PFSK-1 (cell line): ENCODE measurements around the gene NFIA.

ENCODE experiments used
- FOXP2 ChIP-seq: optimal IDR thresholded peaks from 2 replicates; pipeline ENCODE3; 2011; ENCODE audit warnings: borderline replicate concordance, control low read depth, inconsistent platforms; ENCODE audit not compliant: insufficient read depth; ENCODE audit errors: extremely low read length, extremely low read depth
- POLR2AphosphoS5 ChIP-seq: IDR thresholded peaks from 2 replicates; pipeline ENCODE4 v1.6.1; 2012; ENCODE audit warnings: low read depth, mild to moderate bottlenecking, control low read depth, low read length, moderate library complexity
- SIN3A ChIP-seq: IDR thresholded peaks from 2 replicates; pipeline ENCODE4 v1.6.1; 2012; ENCODE audit warnings: mild to moderate bottlenecking, low read length, moderate library complexity, borderline replicate concordance; ENCODE audit not compliant: insufficient read depth
- TAF1 ChIP-seq: IDR thresholded peaks from 2 replicates; pipeline ENCODE4 v1.6.1; 2012; ENCODE audit warnings: low read length, control low read depth, borderline replicate concordance; ENCODE audit not compliant: insufficient read depth
- TF ChIP-seq, protein P1 (sequence below), 2 experiments: IDR thresholded peaks; 2 replicates each; pipeline versions ENCODE4 v1.6.1 to v1.8.0; 2011 to 2012; ENCODE audit warnings: low read depth in 2 of 2, low read length in 2 of 2, control low read depth in 1 of 2, inconsistent platforms in 1 of 2, mild to moderate bottlenecking in 1 of 2, moderate library complexity in 1 of 2; ENCODE audit not compliant: insufficient read depth in 1 of 2

NFIA gene

DNA sequence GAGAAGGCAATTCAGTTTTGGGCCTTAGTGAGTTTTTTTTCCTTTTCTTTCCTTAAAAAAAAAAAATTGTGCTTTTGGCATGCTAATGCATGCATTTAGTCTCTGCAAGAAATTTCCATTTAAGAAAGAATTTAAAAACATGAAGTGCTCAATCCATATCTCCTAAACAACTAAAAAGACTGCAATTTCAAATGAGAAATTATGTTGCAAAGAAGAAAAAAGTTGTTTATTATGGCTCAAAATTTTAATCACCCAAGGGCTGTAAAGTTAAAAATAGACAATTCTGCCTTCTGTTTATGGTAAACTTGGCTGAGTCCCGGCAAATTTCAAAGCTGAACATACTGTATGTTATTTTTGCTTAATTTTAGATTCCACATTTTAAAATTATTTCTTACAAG lies 59.7 kb downstream of the NFIA start:
- TF ChIP-seq, protein P1, sequence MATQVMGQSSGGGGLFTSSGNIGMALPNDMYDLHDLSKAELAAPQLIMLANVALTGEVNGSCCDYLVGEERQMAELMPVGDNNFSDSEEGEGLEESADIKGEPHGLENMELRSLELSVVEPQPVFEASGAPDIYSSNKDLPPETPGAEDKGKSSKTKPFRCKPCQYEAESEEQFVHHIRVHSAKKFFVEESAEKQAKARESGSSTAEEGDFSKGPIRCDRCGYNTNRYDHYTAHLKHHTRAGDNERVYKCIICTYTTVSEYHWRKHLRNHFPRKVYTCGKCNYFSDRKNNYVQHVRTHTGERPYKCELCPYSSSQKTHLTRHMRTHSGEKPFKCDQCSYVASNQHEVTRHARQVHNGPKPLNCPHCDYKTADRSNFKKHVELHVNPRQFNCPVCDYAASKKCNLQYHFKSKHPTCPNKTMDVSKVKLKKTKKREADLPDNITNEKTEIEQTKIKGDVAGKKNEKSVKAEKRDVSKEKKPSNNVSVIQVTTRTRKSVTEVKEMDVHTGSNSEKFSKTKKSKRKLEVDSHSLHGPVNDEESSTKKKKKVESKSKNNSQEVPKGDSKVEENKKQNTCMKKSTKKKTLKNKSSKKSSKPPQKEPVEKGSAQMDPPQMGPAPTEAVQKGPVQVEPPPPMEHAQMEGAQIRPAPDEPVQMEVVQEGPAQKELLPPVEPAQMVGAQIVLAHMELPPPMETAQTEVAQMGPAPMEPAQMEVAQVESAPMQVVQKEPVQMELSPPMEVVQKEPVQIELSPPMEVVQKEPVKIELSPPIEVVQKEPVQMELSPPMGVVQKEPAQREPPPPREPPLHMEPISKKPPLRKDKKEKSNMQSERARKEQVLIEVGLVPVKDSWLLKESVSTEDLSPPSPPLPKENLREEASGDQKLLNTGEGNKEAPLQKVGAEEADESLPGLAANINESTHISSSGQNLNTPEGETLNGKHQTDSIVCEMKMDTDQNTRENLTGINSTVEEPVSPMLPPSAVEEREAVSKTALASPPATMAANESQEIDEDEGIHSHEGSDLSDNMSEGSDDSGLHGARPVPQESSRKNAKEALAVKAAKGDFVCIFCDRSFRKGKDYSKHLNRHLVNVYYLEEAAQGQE (IDR thresholded peaks at IDR 0.05; ENCODE audit: insufficient read depth in 1 of 2, low read depth in 2 of 2, low read length in 2 of 2) = no peak
- TF ChIP-seq TAF1 = no peak
- no peak for TF ChIP-seq SIN3A
- no peak for TF ChIP-seq FOXP2
- TF ChIP-seq POLR2AphosphoS5 = no peak

GRCh38 chr1:61142726-61143500 lies 60.6 kb downstream of the NFIA start:
- no peak for TF ChIP-seq POLR2AphosphoS5
- no peak for TF ChIP-seq SIN3A
- no peak for TF ChIP-seq TAF1
- no peak for TF ChIP-seq FOXP2
- TF ChIP-seq, protein P1 (IDR thresholded peaks at IDR 0.05; ENCODE audit: insufficient read depth in 1 of 2, low read depth in 2 of 2, low read length in 2 of 2) = no peak

- TF ChIP-seq FOXP2 (no peak), SIN3A (no peak), TAF1 (no peak), POLR2AphosphoS5 (no peak)
- TF ChIP-seq, protein P1 (IDR thresholded peaks at IDR 0.05; ENCODE audit: insufficient read depth in 1 of 2, low read depth in 2 of 2, low read length in 2 of 2) = no peak
These were observed 61.6 kb downstream of the NFIA start for GRCh38 chr1:61143821-61144424.

DNA sequence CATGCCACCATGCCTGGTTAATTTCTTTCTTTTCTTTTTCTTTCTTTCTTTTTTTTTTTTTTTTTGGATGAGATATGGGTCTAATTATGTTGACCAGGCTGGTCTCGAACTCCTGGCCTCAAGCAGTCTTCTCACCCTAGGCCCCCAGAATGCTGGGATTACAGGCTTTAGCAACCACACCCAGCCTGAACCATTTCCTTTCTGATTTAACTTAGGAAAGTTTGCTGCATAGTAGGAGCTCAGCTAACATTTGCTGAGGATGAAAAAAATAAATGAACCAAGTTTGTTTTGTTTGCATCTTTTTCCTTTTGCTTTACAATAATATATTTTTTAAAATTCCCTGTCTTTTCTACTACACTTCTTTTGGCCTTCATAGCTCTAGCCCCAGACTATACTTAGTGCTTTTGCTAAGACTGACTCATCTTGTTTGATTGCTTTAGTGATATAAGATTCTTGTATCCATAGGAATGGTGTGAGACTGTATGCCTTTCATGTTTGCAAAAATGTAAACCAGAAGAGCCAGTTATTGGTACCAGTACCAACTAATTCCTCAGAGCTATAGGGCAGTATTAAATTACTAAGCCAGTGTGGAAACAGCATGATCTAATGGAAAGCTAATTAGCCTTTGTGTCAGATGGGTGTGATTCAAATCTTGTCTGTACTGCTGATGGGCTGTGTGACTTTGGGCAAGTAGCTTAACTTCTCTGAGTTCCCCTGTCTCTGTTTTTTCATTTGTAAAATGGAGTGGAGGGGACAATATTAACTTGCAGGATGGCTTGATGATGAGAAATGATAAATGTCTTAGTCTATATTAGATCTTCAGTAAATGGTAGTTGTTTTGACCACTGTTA lies 66.9 kb downstream of the NFIA start:
- TF ChIP-seq TAF1 (no peak), POLR2AphosphoS5 (no peak), SIN3A (no peak), FOXP2 (no peak)
- TF ChIP-seq, protein P1 (IDR thresholded peaks at IDR 0.05; ENCODE audit: insufficient read depth in 1 of 2, low read depth in 2 of 2, low read length in 2 of 2) = no peak
